ENCODE measurements around the gene PRICKLE1. TPM values are rescaled to one million over a fixed set of nuclear protein-coding genes. Genes with fewer than 3 reads are reported as not detected.

PRICKLE1 gene
- total RNA-seq, 2 donors from 2014 or later: 9.4 to 15.3 TPM

GRCh38 chr12:42593874-42594273 is 4.3 kb upstream of the PRICKLE1 start:
- intact Hi-C loops (cut with DNase I): loop anchor here in 1 of 2 donors (10.0 kb wide), 1 partner anchor 221 kb away; no protein-coding TSS in a partner anchor
- DNase-seq (no peak), ATAC-seq (no peak)

GRCh38 chr12:42590330-42590934 is 886 bp upstream of the PRICKLE1 start:
- intact Hi-C loops (cut with DNase I): loop anchor here in 1 of 2 donors (10.0 kb wide), 1 partner anchor 224 kb away; no protein-coding TSS in a partner anchor
- DNase-seq: peak; percentile 53
- ATAC-seq: peak; percentile 2 to 31

- peak; percentile 63 to 75 for ATAC-seq
- intact Hi-C loops (cut with DNase I): loop anchor here in 1 of 2 donors (2.0 to 5.0 kb wide), 2 partner anchors 694 to 749 kb away; no protein-coding TSS in a partner anchor
- peak; percentile 57 for DNase-seq
These were observed 752 bp downstream of the PRICKLE1 start for GRCh38 chr12:42588524-42589464.

- intact Hi-C loops (cut with DNase I): loop anchor here in 1 of 2 donors (2.0 to 5.0 kb wide), 2 partner anchors 695 to 749 kb away; no protein-coding TSS in a partner anchor
- no peak for DNase-seq
- ATAC-seq: peak in 1 of 2 donors; percentile 12
These were observed 1.7 kb downstream of the PRICKLE1 start for GRCh38 chr12:42587601-42588523.

GRCh38 chr12:42586268-42586667 is 3.3 kb downstream of the PRICKLE1 start:
- no peak for ATAC-seq
- intact Hi-C loops (cut with DNase I): loop anchor here in 1 of 2 donors (5.0 kb wide), 1 partner anchor 751 kb away; no protein-coding TSS in a partner anchor
- DNase-seq: no peak

- intact Hi-C loops (cut with DNase I): loop anchor here in 1 of 2 donors (5.0 kb wide), 1 partner anchor 751 kb away; no protein-coding TSS in a partner anchor
- DNase-seq (no peak), ATAC-seq (no peak)
These were observed 3.7 kb downstream of the PRICKLE1 start for GRCh38 chr12:42585841-42586216.

- intact Hi-C loops (cut with DNase I): loop anchor here in 1 of 2 donors (5.0 kb wide), 1 partner anchor 752 kb away; no protein-coding TSS in a partner anchor
- no peak for DNase-seq
- ATAC-seq: no peak
These were observed 4.2 kb downstream of the PRICKLE1 start for GRCh38 chr12:42585154-42585840.

GRCh38 chr12:42584651-42585111 is 4.9 kb downstream of the PRICKLE1 start:
- intact Hi-C loops (cut with DNase I): loop anchor here in 1 of 2 donors (5.0 kb wide), 1 partner anchor 753 kb away; no protein-coding TSS in a partner anchor
- DNase-seq (no peak), ATAC-seq (no peak)

- ATAC-seq (no peak), DNase-seq (no peak)
- intact Hi-C loops (cut with DNase I): no loop called here
These were observed 6.5 kb downstream of the PRICKLE1 start for GRCh38 chr12:42583016-42583415.

- DNase-seq: no peak
- no peak for ATAC-seq
- intact Hi-C loops (cut with DNase I): no loop called here
These were observed 7.0 kb downstream of the PRICKLE1 start for GRCh38 chr12:42582498-42582897.

- intact Hi-C loops (cut with DNase I): no loop called here
- DNase-seq (no peak), ATAC-seq (no peak)
These were observed 7.5 kb downstream of the PRICKLE1 start for GRCh38 chr12:42582050-42582449.

- intact Hi-C loops (cut with DNase I): no loop called here
- DNase-seq: no peak
- no peak for ATAC-seq
These were observed 13.2 kb downstream of the PRICKLE1 start for GRCh38 chr12:42576374-42576773.

- DNase-seq (no peak), ATAC-seq (peak in 1 of 2 donors; percentile 21)
- intact Hi-C loops (cut with DNase I): no loop called here
These were observed 13.8 kb downstream of the PRICKLE1 start for GRCh38 chr12:42575717-42576116.

- intact Hi-C loops (cut with DNase I): no loop called here
- DNase-seq (no peak), ATAC-seq (no peak)
These were observed 14.7 kb downstream of the PRICKLE1 start for GRCh38 chr12:42574851-42575266.

GRCh38 chr12:42571327-42572009 is 18.1 kb downstream of the PRICKLE1 start:
- DNase-seq (no peak), ATAC-seq (no peak)
- intact Hi-C loops (cut with DNase I): no loop called here

- no peak for DNase-seq
- intact Hi-C loops (cut with DNase I): no loop called here
- peak in 1 of 2 donors; percentile 36 for ATAC-seq
These were observed 19.5 kb downstream of the PRICKLE1 start for GRCh38 chr12:42570076-42570475.

Data from left cardiac atrium (tissue), 4 donors.